RPMI8226 (cell line): Measurements from ENCODE around the gene MOGAT3.

Experiments
- DNase-seq: peaks from one replicate; pipeline ENCODE4 v3.0.0-alpha.2; 2015

The MOGAT3 gene

DNA sequence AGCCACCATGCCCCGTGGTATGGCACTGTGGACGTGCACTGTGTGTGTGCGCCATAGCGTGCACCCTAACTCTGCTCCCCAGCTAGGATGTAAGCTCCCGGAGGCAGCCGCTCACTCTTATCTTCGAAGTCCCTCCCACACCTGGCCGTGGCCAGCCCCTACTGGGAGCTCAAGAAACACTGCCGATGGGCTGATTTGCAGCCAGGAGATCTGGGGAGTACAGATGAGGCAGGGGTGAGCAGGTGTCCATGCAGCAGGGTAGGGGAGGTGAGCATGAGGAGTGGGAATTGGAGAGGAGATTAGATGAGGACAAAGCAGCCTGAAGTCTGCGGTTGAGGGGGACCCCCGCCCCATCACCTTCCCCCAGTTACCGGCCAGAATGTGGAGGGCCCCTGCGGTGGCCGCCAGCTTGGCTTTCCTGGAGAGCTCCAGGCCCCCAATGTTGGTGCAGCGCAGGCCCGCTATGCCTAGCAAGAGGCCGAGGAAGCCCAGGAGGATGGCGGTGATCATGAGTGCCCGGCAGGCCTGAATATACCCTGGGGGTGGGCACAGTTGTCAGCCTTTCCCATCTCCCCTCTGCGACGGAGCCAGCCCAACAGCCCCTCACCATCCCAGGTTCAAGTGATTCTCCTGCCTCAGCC is 33.2 kb upstream of the MOGAT3 start:
- no peak for DNase-seq

DNA sequence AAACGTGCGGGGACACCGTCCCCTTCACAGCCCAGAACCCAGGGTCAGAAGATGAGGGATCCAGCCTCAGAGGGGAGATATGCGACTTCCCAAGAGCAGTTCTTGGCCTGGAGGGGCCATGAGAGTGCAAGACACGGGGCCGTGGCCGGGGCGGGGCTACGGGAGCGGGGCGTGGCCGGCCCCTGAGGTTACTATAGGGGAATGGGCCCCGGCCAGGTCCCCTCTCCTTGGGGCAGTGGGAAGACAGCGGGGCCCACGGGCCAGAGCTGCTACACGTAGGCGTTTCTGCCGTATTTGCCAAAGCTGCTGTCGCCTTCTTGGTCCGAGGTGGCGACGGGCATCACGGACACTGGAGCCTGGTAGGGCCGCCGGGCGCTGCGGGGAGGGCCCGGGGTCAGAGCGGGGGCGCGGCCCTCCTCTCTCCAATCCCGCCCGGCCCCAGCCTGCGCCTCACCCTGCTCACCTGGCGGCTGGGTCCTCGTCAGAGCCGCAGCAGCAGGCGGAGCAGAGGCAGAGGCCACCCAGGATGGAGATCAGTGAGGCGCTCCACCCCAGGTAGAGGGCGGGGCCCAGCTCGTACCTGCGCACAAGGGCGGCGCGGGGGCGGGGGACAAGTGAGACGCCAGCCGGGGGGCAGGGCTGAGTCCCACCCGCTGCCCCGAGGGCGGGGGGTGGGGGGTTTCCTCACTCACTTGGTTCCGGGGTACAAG is 31.5 kb upstream of the MOGAT3 start:
- no peak for DNase-seq

DNA sequence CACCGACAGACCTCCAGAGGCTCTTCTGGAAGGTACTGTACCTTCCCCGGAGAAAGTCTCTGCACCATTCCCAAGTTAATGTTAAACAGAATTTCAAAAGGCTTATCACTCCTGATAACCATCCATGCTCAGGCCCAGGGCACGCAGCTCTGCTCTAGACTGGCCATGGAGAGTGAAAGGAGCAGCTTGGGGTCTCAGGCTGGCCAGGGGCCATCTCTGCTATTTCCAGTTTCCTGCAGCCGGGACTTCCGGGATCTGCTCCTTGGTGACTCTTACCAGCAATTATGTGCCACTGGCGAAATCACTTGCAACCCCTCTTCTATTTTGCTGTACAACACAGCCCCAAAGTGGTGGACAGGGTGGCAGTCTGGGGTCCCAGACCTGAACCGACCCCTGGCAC is 30.8 kb upstream of the MOGAT3 start:
- no peak for DNase-seq

DNA sequence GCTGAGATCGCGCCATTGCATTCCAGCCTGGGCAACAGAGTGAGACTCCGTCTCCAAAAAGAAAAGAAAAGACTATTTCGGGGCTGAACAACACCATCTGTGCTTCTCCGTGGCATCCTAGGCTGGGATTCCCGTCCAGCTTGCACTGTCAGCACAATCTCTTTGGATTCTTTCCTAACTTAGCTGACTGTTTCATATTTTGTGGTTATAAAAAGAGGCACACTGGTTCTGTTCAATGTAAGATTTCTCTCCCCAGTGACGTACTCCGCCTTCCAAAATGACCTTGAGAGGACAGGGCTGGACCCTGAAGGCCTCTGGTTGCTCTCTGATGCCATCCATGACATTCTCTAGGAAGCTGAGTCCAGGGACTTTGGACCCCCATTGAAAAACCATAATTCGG is 25.9 kb upstream of the MOGAT3 start:
- DNase-seq: no peak

DNA sequence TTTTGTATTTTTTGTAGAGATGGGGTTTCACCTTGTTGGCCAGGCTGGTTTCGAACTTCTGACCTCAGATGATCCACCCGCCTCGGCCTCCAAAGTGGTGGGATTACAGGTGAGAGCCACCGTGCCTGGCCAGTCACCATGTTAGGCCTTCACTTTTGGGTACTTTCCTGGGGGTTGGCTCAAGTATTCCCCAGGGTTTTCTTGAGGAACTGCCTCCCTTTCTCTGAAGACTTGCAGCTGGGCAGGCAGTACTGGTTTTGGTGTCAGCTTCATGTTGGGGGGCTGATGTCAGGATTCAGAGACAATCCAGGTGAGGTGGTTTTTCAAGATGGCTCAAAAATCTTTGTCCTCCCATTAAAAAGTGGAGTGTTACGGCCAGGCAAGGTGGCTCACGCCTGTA is 24.8 kb upstream of the MOGAT3 start:
- DNase-seq: no peak

DNA sequence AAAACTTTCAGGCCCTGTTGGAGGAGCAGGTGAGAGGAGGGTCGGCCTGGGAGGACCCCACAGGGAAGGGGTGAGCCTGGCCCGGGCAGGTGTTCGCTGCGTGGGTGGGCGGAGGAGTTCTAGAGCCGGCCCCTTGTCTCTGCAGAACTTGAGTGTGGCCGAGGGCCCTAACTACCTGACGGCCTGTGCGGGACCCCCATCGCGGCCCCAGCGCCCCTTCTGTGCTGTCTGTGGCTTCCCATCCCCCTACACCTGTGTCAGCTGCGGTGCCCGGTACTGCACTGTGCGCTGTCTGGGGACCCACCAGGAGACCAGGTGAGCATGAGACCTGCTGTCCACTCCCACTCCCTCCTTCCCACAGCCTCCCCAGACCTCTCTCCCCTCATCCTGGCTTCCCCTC is 22.7 kb upstream of the MOGAT3 start:
- no peak for DNase-seq

DNA sequence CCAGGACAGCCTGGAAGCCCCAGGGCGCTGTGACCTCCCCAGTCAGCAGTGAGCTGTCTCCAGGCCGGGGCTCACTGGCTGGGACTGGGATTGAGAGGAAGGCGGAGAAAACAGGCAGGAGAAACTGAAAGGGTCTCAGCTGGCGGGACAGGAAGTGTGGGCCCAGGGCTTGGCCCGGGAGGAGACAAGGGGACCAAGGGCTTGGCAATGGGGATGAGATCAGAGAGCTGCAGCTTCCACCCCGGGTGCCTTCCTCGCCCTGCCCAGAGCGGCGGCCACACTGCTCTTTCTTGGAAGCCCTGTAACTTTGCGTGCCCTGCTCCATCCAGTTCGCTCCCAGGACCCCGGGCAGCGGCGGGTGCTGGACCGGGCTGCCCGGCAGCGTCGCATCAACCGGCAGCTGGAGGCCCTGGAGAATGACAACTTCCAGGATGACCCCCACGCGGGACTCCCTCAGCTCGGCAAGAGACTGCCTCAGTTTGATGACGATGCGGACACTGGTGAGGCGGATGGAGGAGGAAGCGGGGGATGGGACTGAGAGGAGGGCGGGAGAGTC is 21.5 kb upstream of the MOGAT3 start:
- no peak for DNase-seq

DNA sequence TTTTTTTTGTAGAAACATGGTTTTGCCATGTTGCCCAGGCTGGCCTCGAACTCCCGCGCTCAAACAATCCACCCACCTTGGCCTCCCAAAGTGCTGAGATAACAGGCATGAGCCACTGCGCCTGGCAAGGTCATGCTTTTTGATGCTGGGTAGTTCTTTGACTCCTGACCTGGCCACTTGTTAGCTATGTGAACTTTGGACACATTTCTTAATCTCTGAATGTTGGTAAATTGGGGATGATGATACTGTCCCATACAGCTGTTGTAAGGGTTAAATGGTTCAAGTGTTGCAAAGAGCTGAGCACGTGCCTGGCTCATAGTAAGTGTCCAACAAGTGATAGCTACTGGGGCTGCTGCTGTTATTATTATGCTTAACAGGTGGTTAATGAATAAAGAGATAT is 19.5 kb upstream of the MOGAT3 start:
- no peak for DNase-seq

DNA sequence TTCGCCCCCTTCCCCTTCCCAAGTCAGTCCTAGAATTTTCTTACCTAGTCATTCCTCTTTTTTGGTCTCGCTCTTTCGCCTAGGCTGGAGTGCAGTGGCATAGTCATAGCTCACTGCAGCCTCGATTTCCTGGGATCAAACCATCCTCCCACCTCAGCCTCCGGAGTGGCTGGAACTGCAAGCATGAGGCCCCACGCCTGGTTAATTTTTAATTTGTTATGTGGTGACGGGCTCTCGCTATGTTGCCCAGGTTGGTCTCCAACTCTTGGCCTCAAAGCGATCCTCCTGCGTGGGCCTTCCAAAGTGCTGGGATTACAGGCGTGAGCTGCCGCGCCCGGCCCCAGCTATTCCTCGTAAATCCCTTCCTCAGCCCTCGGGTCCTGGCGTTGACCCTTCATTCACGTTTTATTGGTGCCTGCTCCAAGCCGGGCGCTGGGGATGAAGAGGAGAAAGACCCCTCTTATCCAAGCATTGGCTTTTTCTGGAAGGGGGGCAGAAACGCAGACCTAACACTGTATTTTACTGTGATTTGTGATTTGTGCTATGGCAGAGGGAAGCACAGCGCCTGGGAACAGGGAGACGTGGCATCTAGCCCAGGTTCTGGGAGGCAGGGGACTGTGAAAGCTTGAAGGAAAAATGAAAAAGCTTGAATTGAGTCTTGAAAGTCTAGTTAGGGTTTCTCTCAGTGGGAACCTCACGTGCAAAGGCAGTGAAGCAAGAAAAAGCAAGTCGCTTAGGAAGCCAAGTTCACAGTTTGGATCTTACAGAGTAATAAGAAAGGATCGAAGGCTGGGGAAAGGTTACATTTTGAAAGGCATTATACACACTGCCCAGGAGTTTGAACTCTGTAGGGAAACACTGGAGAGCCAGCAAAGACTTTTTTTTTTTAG is 17.6 kb upstream of the MOGAT3 start:
- no peak for DNase-seq

DNA sequence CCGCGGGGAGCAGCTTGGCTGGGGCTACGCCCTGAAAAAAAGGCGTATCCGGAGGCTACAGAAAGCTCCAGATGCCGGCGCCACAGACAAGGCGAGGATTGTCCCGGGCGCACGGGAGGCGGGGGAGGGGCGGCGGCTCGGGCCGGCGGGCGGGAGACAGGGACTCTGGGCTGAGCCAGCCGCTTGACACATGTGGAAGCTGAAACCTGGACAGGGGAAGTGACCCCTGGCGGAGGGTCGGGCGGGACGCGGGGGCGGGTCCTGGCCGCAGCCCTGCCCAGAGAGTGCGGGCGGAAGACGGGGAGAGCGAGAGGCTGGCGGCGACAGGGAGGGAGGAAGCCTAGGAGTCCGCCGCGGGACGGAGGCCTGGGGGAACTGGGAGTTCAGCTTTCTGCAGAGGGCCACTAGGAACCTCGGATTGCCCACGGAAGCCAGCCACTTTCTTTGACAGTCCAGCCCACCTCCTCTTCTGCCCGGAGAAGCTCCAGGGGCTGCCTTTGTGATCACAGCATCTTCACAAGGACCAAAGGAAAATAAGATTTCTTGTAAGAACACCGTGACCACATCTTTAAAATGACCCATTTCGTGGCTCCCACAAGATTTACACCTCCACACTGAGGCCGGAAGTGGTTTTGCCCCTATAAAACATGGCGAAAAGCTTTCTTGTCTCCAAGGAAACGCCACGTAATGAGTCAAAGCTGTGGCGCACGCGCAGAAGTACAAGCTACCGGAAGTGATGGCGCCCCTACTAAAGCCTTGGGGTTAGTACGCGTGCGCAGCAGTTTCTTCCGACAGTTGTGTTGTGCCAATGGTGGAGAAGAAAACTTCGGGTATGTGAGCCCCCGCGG is 16.8 kb upstream of the MOGAT3 start, which contains the start of the genes PLOD3 and ZNHIT1:
Gene PLOD3, minus strand, starts transcription at position 194 of the 848 bp plus-strand sequence. CDS start 307 bp downstream, outside the sequence.
Gene ZNHIT1, plus strand, starts transcription at position 778 of the 848 bp plus-strand sequence. Its CDS starts 31 bp downstream, at position 809.
- DNase-seq: peak; percentile 100

DNA sequence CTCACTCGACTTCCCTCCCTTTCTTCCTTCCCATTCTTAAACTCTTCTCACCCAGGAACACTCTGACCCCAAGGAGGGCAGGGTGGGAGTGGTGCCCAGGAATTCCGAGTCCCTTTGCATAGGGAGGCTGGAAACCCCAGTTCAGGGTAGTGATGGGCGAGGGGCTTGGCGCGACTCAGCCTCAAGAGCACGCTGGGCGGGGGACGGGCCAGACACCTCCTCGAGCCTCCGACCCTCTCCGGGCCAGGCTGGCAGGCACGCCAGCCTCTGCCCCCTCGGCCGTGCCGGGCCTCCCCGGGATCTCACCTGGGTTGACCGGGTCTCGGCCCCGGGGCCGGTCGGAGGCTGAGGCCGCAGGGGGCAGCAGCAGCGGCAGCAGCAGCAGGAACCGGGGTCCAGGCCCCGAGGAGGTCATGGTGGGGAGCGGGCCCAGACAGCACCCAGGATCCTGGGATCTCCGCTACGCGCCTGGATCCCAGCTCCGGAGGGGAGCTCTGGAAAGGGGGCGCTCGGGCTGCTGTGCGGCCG is 16.1 kb upstream of the MOGAT3 start:
- peak; percentile 31 for DNase-seq

DNA sequence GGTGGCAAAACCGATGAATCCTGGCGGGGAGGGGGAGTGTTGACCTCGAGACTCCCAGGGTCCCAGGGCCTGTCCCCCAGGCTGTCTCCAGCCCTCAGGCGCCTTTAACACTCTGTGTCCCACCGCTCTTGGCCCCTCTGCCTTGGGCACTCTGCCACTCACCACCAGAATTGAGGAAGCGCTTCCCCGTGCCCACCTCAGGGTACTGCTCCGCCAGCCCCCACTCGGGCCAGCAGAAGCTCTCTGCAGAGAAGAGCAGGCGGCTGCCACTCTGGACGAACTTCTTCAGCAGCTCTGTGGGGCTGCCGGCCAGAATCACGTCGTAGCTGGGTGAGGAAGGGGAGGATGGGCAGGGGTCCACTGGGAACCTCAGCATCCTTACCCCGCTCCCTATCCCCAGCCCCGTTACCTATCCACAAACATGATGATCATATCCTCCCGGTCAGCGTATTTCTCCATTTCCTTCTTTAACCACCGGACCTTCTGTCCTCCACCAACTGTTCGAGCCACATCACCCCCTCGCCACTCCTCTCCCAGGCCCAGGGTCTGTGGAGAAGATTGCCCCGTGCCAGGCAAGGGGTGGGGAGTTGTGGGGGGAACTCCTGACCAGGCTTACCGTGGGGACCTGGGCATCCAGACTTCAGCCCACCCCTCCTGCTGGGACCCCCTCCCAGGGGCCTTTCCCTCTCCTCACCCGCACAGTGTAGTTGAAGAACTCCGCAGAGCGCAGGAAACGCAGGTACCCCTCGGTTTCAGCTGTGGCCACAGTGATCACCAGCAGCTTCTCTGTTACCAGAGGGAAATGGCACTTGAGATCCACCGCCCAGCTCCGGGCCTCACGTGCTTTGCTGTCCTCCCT is 15.4 kb upstream of the MOGAT3 start:
- DNase-seq: peak; percentile 45

DNA sequence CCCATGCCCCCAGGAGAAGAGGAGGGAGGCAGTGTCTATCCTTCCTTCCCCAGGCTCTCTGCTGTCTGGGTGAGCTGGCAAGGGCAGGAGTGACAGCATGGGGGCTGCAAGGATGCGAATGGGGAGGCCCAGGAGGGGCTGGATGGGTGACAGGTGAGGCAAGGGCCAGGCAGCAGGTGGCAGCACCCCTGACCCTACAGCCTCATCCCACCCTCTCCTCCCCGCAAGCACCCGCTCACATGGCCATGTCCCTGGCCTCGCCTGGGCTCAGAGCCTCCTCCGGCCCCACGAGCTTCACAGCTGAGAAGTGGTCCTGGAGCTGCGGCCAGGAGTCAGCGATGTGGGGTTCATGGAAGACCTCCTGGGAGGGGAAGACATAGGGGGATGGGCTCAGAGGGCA is 11.2 kb upstream of the MOGAT3 start:
- no peak for DNase-seq

DNA sequence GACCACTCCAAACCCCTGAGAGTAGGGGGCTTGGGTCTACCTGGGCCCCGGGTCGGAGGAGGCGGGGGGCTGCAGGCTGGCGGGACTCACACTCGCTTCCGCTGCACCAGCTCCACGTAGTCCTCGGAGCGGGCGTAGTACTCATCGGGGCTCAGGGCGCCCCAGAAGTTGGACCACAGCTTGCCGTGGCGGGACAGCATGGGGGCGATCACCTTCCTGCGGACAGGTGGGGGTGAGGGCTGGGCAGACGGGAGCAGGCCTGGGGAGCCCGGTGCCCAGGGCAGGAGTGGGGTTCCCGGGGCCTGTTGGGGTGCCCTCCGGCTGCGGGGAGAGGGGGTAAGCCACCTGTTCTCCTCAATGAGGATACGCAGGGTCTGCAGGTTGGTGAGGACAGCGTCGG is 10.7 kb upstream of the MOGAT3 start:
- DNase-seq: no peak

DNA sequence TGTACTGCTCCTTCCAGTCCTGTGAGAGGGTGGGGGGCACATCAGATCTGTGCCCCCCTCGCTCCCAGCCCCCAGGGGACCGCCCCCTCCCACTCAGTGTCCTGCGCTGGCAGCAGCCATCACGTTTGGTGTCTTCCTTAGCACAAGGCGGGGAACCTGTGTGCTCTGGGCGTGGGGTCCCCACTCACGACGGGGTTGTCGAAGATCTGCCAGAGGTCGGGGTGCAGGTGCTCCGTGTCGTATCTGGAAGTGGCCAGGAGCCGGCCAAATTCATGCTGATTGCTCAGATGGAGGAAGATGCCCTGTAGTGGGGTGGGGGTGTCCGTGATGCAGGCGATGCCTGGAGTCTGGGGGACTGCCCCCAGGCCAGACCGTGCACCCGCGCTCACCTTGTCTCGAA is 9.3 kb upstream of the MOGAT3 start:
- DNase-seq: no peak

DNA sequence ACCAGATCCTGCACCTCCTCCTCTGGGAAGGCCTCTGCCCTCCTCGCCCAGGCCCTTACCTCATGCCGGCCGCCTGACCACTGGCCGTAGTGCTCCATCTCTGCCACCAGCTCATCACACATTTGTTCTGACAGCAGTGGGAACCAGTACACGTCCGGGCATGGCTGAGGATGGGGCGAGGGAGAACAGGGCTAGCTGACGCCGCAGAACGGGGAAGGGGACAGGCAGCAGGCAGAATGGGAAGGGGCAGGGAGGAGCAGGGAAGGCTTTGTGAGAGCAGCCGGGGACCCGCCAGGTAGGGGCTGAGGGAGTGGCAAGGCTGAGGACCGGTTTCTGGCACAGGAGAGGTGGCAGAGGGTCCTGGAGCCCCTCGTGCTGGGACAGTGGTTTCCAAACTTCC is 8.0 kb upstream of the MOGAT3 start:
- DNase-seq: no peak

DNA sequence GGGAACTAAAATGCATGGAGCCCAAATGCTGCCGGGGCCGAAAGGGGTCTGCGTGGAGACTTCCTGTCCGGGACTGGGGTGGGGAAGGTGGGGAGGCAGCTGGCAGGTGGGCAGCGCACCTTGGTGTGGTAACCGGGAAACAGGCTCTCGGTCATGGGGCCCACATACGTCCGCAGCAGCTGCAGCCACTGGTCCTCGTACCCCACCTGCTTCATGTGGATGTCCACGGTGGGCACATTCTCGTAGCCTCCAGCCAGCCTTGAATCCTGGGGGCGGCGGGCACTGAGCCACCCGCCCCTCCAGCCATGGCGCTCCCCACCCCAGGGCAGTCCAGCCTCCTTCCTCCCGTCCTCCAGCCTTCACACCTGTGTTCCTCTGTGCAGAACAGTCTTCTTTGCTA is 6.6 kb upstream of the MOGAT3 start:
- DNase-seq: no peak

DNA sequence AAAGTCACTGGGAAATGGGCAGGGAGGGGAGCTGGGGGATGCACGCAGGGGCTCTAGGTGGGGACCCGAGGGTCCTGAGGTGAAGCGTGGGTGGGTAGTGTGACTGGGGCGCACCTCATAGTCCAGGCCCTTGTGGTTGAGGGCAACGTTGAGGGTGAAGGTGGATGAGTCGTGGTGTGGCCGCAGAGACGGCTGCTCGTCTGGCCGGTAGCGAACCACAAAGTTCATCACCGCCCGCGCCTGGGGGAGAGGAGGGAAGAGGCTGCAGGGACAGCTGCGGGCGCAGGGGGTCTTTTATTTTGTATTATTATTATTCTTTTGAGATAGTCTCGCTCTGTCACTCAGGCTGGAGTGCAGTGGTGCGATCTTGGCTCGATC is 5.8 kb upstream of the MOGAT3 start:
- DNase-seq: no peak

DNA sequence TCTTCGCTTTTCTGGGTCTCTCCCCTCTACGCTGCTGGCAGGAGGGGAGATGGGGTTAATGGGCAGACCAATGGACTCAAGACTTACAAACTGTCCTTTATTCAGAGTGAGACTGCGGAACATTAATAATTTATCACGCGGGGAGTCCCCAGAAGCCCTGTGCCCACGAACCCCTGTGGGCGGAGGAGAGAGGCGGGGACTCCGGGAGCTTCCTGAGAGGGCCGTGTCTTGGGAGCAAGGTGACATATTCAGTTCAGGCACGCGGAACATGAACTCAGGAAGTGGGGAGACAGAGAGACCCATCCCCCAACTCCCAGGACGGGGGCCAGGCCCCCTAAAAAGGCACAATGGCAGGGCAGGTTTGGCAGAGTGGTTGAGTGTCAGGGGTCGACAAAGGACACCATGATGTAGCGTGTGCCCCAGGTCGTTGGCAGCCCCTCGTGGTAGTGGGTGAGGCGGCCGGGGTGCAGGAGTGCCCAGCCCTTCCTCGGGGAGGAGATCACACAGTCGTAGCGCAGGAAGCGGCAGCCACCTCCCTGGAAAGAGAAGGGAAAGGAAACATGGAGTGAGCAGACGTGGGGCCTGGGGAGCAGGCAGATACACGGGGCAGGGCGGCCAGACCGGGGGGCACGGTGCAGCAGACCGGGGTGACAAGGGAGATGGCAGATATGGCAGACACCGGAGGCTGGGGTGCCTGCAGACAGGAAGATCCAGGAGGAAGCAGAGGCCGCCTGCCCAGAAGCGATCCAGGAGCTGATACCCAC is 5.2 kb upstream of the MOGAT3 start:
- no peak for DNase-seq
